Fibroblast of mammary gland (primary cell): ENCODE data around the gene DISC1.
A peak's percentile ranks its signal among the peaks of the same experiment; 100 is the strongest.
"Not testable (repeated sequence)": the region's sequence is repeated elsewhere in the genome, so short reads cannot be mapped to it uniquely, and the experiment has no call there.

ENCODE experiments used
- DNase-seq: peaks from one replicate; pipeline ENCODE4 v3.0.0-alpha.2; 2010; ENCODE audit warnings: low read depth
- H3K4me3 ChIP-seq: 2 replicates; pipeline ENCODE4 v1.5.1; 2011; ENCODE audit warnings: low read depth, mild to moderate bottlenecking, low read length, moderate library complexity; ENCODE audit not compliant: control insufficient read depth
- TF ChIP-seq, protein P1 (sequence below): conservative IDR thresholded peaks from 2 replicates; pipeline ENCODE4 v1.5.1; 2011; ENCODE audit warnings: low read depth, low read length, inconsistent platforms; ENCODE audit not compliant: control insufficient read depth, insufficient read depth

The DISC1 gene

DNA sequence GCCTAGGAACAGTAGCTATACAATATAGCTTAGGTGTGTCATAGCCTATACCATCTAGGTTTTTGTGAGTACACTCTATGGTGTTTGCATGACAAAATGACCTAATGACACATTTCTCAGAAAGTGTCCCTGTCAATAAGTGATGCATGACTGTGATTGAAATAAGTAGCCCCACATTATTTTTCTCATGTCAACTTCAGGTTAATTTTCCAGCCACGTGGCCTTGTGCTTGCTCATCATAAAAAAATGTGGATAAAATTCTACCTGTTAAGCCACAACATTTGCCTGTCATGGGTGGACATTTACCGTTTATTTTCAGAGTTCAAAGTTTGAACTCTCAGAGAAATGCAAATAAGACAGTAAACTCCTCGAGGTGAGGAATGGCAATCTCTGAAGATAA is 5.5 kb downstream of the DISC1 start:
- no peak overlapping the region for H3K4me3 ChIP-seq
- TF ChIP-seq, protein P1, sequence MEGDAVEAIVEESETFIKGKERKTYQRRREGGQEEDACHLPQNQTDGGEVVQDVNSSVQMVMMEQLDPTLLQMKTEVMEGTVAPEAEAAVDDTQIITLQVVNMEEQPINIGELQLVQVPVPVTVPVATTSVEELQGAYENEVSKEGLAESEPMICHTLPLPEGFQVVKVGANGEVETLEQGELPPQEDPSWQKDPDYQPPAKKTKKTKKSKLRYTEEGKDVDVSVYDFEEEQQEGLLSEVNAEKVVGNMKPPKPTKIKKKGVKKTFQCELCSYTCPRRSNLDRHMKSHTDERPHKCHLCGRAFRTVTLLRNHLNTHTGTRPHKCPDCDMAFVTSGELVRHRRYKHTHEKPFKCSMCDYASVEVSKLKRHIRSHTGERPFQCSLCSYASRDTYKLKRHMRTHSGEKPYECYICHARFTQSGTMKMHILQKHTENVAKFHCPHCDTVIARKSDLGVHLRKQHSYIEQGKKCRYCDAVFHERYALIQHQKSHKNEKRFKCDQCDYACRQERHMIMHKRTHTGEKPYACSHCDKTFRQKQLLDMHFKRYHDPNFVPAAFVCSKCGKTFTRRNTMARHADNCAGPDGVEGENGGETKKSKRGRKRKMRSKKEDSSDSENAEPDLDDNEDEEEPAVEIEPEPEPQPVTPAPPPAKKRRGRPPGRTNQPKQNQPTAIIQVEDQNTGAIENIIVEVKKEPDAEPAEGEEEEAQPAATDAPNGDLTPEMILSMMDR, result no peak

GRCh38 chr1:231634323-231635013 is 7.9 kb downstream of the DISC1 start:
- TF ChIP-seq, protein P1, result no peak
- no peak overlapping the region for H3K4me3 ChIP-seq

More for the DNA sequence above, 5.5 kb downstream of the DISC1 start:
- no peak for DNase-seq

DNA sequence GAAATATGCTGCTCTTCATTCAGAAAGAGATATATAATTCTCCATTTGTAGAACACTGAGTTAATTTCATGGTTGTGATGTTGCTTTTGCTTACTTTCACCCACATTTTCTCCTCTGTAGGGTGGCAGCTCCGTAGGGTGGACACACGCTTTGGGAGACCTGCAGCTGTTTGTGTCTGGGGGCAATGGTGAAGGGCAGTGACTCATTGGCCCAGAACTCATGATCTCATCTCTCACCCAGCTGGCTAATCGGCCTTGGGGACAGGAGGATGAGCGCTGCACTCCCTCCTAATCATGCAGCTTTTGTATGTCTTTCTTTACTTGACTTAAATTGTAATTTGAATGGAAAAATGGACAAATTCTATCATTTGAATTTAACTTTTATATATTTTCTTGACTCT is 9.6 kb downstream of the DISC1 start:
- no peak overlapping the region for H3K4me3 ChIP-seq
- TF ChIP-seq, protein P1, result no peak
- DNase-seq, result peak; percentile 66

More at GRCh38 chr1:231634323-231635013, 7.9 kb downstream of the DISC1 start:
- DNase-seq, result peak; percentile 53

DNA sequence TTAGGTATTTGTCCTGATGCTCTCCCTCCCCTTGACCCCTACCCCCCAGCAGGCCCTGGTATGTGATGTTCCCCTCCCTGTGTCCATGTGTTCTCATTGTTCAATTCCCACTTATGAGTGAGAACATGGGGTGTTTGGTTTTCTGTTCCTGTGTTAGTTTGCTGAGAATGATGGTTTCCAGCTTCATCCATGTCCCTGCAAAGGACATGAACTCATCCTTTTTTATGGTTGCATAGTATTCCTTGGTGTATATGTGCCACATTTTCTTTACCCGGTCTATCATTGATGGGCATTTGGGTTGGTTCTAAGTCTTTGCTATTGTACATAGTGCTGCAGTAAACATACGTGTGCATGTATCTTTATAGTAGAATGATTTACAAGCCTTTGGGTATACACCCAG is 10.3 kb downstream of the DISC1 start:
- not testable (repeated sequence) for DNase-seq, H3K4me3 ChIP-seq

DNA sequence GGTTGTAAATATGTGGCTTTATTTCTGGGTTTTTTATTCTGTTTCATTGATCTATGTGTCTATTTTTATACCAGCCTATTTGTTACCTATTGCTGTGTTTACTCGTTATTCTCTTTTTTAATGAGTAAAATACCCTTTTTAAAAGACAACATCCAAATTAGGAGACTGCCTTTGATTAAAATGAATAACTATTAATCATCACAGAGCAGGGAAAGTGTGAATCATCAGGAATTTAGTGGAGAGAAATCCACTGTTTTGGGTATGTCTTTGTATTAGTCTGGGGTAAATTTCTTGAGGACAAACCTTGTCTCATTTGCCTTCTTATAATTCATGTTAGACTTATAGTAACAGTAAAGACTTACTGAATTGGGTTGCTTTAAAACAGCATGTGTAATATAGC is 12.1 kb downstream of the DISC1 start:
- no peak for DNase-seq
- H3K4me3 ChIP-seq, result no peak overlapping the region
- TF ChIP-seq, protein P1, result no peak

GRCh38 chr1:231639819-231640218 is 13.2 kb downstream of the DISC1 start:
- no peak overlapping the region for H3K4me3 ChIP-seq
- DNase-seq, result peak; percentile 37
- TF ChIP-seq, protein P1, result no peak

DNA sequence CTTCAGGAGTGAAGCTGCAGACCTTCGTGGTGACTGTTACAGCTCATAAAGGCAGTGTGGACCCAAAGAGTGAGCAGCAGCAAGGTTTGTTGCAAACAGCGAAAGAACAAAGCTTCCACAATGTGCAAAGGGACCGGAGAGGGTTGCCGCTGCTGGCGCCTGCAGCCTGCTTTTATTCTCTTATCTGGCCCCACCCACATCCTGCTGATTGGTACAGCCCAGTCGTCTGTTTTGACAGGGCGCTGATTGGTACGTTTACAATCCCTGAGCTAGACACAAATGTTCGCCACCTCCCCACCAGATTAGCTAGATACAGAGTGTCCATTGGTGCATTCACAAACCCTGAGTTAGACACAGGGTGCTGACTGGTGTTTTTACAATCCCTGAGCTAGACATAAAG is 14.9 kb downstream of the DISC1 start:
- not testable (repeated sequence) for DNase-seq

DNA sequence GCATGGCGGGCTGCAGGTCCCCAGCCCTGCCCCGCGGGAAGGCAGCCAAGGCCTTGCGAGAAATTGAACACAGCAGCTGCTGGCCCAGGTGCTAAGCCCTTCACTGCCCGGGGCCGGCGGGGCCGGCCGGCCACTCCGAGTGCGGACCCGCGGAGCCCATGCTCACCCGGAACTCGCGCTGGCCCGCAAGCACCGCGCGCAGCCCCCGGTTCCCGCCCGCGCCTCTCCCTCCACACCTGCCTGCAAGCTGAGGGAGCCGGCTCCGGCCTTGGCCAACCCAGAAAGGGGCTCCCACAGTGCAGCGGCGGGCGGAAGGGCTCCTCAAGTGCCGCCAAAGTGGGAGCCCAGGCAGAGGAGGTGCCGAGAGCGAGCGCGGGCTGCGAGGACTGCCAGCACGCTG is 15.5 kb downstream of the DISC1 start:
- not testable (repeated sequence) for DNase-seq

More for the DNA sequence above, 14.9 kb downstream of the DISC1 start:
- H3K4me3 ChIP-seq, result not testable (repeated sequence)

More for the DNA sequence above, 15.5 kb downstream of the DISC1 start:
- not testable (repeated sequence) for H3K4me3 ChIP-seq
